ENCODE measurements around the gene PRICKLE4.

GRCh38 chr6:41767112-41767833 is 13.3 kb upstream of the PRICKLE4 start:
- no peak for TF ChIP-seq YY1 (IDR thresholded peaks at IDR 0.05; ENCODE audit: insufficient read depth, insufficient read length)
- TF ChIP-seq SUZ12 (IDR thresholded peaks at IDR 0.05; ENCODE audit: extremely low read depth, insufficient read depth, insufficient read length), result no peak
- no peak for TF ChIP-seq ZNF274 (IDR thresholded peaks at IDR 0.05; ENCODE audit: low read depth, low read length)
